HepG2 (cell line): Measurements from ENCODE around the gene TSNAXIP1. TPM values are rescaled to one million over a fixed set of nuclear protein-coding genes. Genes with fewer than 3 reads are reported as not detected.

Experiments
- AKAP8 ChIP-seq: sonication (generic); formaldehyde crosslinking; IDR thresholded peaks from 2 replicates; pipeline ENCODE4 v1.5.1; 2020; ENCODE audit warnings: mild to moderate bottlenecking, missing genetic modification reagents
- ATF3 ChIP-seq: sonication (generic); formaldehyde crosslinking; IDR thresholded peaks from 2 replicates; pipeline ENCODE4 v1.4.0; 2020; ENCODE audit warnings: missing genetic modification reagents
- ATF7-NPFF ChIP-seq: sonication (generic); formaldehyde crosslinking; IDR thresholded peaks from 2 replicates; pipeline ENCODE4 v1.8.1; 2023; ENCODE audit warnings: mild to moderate bottlenecking, low read depth, missing genetic modification reagents, moderate library complexity
- GATAD1 ChIP-seq: IDR thresholded peaks from 2 replicates; pipeline ENCODE4 v1.6.1; 2016; ENCODE audit warnings: missing genetic modification reagents, missing compliant biosample characterization
- IRF2 ChIP-seq: IDR thresholded peaks from 2 replicates; pipeline ENCODE4 v1.6.1; 2018; ENCODE audit warnings: missing genetic modification reagents, missing compliant biosample characterization
- ISX ChIP-seq: sonication (generic); formaldehyde crosslinking; conservative IDR thresholded peaks from 2 replicates; pipeline ENCODE4 v1.5.0; 2020; ENCODE audit warnings: missing genetic modification reagents
- KLF6 ChIP-seq: IDR thresholded peaks from 2 replicates; pipeline ENCODE4 v1.8.0; 2016; ENCODE audit warnings: missing biosample characterization, missing genetic modification reagents
- MAZ ChIP-seq, 2 experiments: sonication (generic) in 1 of 2; formaldehyde crosslinking in 1 of 2; IDR thresholded peaks; 2 replicates each; pipeline versions ENCODE4 v1.5.0 to v1.6.1; 2012 to 2020; ENCODE audit warnings: low read depth in 2 of 2, mild to moderate bottlenecking in 2 of 2, borderline replicate concordance in 1 of 2, improper control_type of control experiment in 1 of 2, low read length in 1 of 2, missing genetic modification reagents in 1 of 2, moderate library complexity in 1 of 2
- MXI1 ChIP-seq: IDR thresholded peaks from 3 replicates; pipeline ENCODE4 v1.6.1; 2012; ENCODE audit warnings: low read depth, low read length, inconsistent platforms, borderline replicate concordance
- NBN ChIP-seq: fragments of 450-650 bp; conservative IDR thresholded peaks from 2 replicates; pipeline ENCODE4 v1.6.1; 2017
- SALL1 ChIP-seq: sonication (generic); formaldehyde crosslinking; IDR thresholded peaks from 2 replicates; pipeline ENCODE4 v1.8.0; 2022; ENCODE audit warnings: mild to moderate bottlenecking, missing genetic modification reagents
- TEF ChIP-seq: sonication (generic); formaldehyde crosslinking; IDR thresholded peaks from 2 replicates; pipeline ENCODE4 v1.5.0; 2020; ENCODE audit warnings: missing genetic modification reagents
- THAP11 ChIP-seq: IDR thresholded peaks from 2 replicates; pipeline ENCODE4 v1.6.1; 2016; ENCODE audit warnings: missing biosample characterization, missing genetic modification reagents
- U2AF1 ChIP-seq: fragments of 200-400 bp; formaldehyde crosslinking; optimal IDR thresholded peaks from 2 replicates; pipeline ENCODE3; 2017; ENCODE audit warnings: mild to moderate bottlenecking, low read depth, low read length
- ZEB1 ChIP-seq: IDR thresholded peaks from 2 replicates; pipeline ENCODE4 v1.6.1; 2012; ENCODE audit warnings: mild to moderate bottlenecking, low read depth, inconsistent platforms; ENCODE audit not compliant: insufficient replicate concordance
- ZNF121 ChIP-seq: sonication (generic); formaldehyde crosslinking; IDR thresholded peaks from 2 replicates; pipeline ENCODE4 v1.5.0; 2020; ENCODE audit warnings: mild to moderate bottlenecking, missing genetic modification reagents
- ZNF280D ChIP-seq: sonication (generic); formaldehyde crosslinking; IDR thresholded peaks from 2 replicates; pipeline ENCODE4 v1.5.1; 2020; ENCODE audit warnings: mild to moderate bottlenecking, missing genetic modification reagents
- ZNF281 ChIP-seq: sonication (generic); formaldehyde crosslinking; IDR thresholded peaks from 2 replicates; pipeline ENCODE4 v1.4.0; 2020; ENCODE audit warnings: missing genetic modification reagents, borderline replicate concordance
- ZNF468 ChIP-seq: sonication (generic); formaldehyde crosslinking; IDR thresholded peaks from 2 replicates; pipeline ENCODE4 v1.8.0; 2022; ENCODE audit warnings: mild to moderate bottlenecking, moderate library complexity, missing genetic modification reagents
- ZNF850 ChIP-seq: sonication (generic); formaldehyde crosslinking; conservative IDR thresholded peaks from 2 replicates; pipeline ENCODE4 v1.9.0; 2021; ENCODE audit warnings: mild to moderate bottlenecking, missing genetic modification reagents
- polyA plus RNA-seq, 8 experiments: library from polyadenylated mRNA; depleted of rRNA in 3 of 8; stranded (reverse) in 7 of 8; unstranded in 1 of 8; fragments of >200 nt; fragmentation: Illumina TruSeq in 4 of 8; extraction: Trizol in 4 of 8; gene quantifications; 2 replicates each; pipeline versions ENCODE4 v1.2.1 to v1.2.3, GENCODE V29; 2011 to 2016; ENCODE audit warnings: low read depth in 4 of 8, missing spikeins in 1 of 8, mixed read lengths in 1 of 8; ENCODE audit not compliant: insufficient read depth in 1 of 8
- total RNA-seq, 5 experiments: library from RNA; depleted of rRNA; stranded (reverse); fragments of >200 nt; fragmentation: Illumina TruSeq; extraction: Trizol; gene quantifications; 2 replicates each; pipeline ENCODE4 v1.2.3, GENCODE V29; 2016; ENCODE audit warnings: low read depth in 1 of 5

TSNAXIP1 gene
- total and polyA plus RNA-seq, 2 of the 13 experiments (the other 11 are each of a cell fraction or from before 2014, with no cell fraction given): 0.37 to 0.86 TPM

GRCh38 chr16:67872631-67873434 lies 66.1 kb downstream of the TSNAXIP1 start, which contains the start of gene EDC4 (continued):
- peak; percentile 77; the same call in 1 of the 3 replicates for TF ChIP-seq MXI1
- peak; percentile 97 for TF ChIP-seq MAZ (IDR thresholded peaks at IDR 0.05; ENCODE audit: borderline replicate concordance, low read depth, low read length)
- TF ChIP-seq MAZ (CRISPR knock-in tag; IDR thresholded peaks at IDR 0.05; ENCODE audit: low read depth): peak; percentile 99
- peak; percentile 96 for TF ChIP-seq THAP11 (CRISPR knock-in tag)
- no peak for TF ChIP-seq TEF
- TF ChIP-seq ZNF281 (CRISPR knock-in tag): peak; percentile 53; the same call in 1 of the 2 replicates
- TF ChIP-seq GATAD1: peak; percentile 96
- peak; percentile 95 for TF ChIP-seq IRF2 (CRISPR knock-in tag)
- peak; percentile 91; the same call in 1 of the 2 replicates for TF ChIP-seq ZNF850 (CRISPR knock-in tag)
- peak; percentile 86 for TF ChIP-seq U2AF1
- TF ChIP-seq ATF7-NPFF (CRISPR knock-in tag): peak; percentile 90
- no peak for TF ChIP-seq NBN
- peak; percentile 69; the same call in 1 of the 2 replicates for TF ChIP-seq KLF6
- TF ChIP-seq SALL1: peak; percentile 94
- TF ChIP-seq AKAP8 (CRISPR knock-in tag): peak; percentile 99
- TF ChIP-seq ZEB1: peak; percentile 79
- TF ChIP-seq ATF3 (CRISPR knock-in tag): peak; percentile 57; the same call in 1 of the 2 replicates
- TF ChIP-seq ISX (CRISPR knock-in tag): no peak
- no peak for TF ChIP-seq ZNF280D (CRISPR knock-in tag)
- TF ChIP-seq ZNF121 (CRISPR knock-in tag): peak; percentile 66
- 0 out of 2 replicates have a peak, but pooled peaks have one; percentile 29 for TF ChIP-seq ZNF468 (CRISPR knock-in tag)
